Activated CD8-positive, alpha-beta memory T cell treated with anti-CD3 and anti-CD28 coated beads, Interleukin-2, amount 50 U/mL, for 24 hours (primary cell): ENCODE measurements around the gene SULT1A4.
"Not testable (repeated sequence)": the region's sequence is repeated elsewhere in the genome, so short reads cannot be mapped to it uniquely, and the experiment has no call there.

ENCODE experiments used
- DNase-seq: peaks from one replicate; pipeline ENCODE4 v3.0.0-alpha.2; 2020; ENCODE audit errors: extremely low read depth

The SULT1A4 gene

GRCh38 chr16:29459706-29460646, at the start of gene SULT1A4:
Gene SULT1A4 (plus strand): TSS chr16:29459913. CDS start chr16:29461386, 1,473 bp downstream.
- DNase-seq = not testable (repeated sequence)

GRCh38 chr16:29423587-29423986, 36.1 kb upstream of the SULT1A4 start:
- not testable (repeated sequence) for DNase-seq

- DNase-seq = not testable (repeated sequence)
Measured at GRCh38 chr16:29425390-29425789, 34.3 kb upstream of the SULT1A4 start.

- DNase-seq = not testable (repeated sequence)
Measured at GRCh38 chr16:29453754-29454153, 6.0 kb upstream of the SULT1A4 start.

- DNase-seq = not testable (repeated sequence)
Measured at GRCh38 chr16:29454269-29454668, 5.4 kb upstream of the SULT1A4 start, which contains the start of the genes BOLA2 and SLX1B. Gene BOLA2 (minus strand): TSS chr16:29454351. CDS start chr16:29454253, 98 bp downstream. Gene SLX1B (plus strand): TSS chr16:29454533.

GRCh38 chr16:29454828-29455227, 4.9 kb upstream of the SULT1A4 start:
- not testable (repeated sequence) for DNase-seq

- DNase-seq = not testable (repeated sequence)
Measured at GRCh38 chr16:29457660-29458059, 2.1 kb upstream of the SULT1A4 start.

GRCh38 chr16:29460647-29461030, 926 bp downstream of the SULT1A4 start:
- DNase-seq = not testable (repeated sequence)

- not testable (repeated sequence) for DNase-seq
Measured at GRCh38 chr16:29465985-29466824, 6.5 kb downstream of the SULT1A4 start.

- DNase-seq = not testable (repeated sequence)
Measured at GRCh38 chr16:29466904-29467303, 7.2 kb downstream of the SULT1A4 start.

GRCh38 chr16:29467654-29468366, 8.1 kb downstream of the SULT1A4 start:
- DNase-seq = not testable (repeated sequence)

GRCh38 chr16:29469660-29470059, 9.9 kb downstream of the SULT1A4 start:
- not testable (repeated sequence) for DNase-seq

- not testable (repeated sequence) for DNase-seq
Measured at GRCh38 chr16:29472065-29472464, 12.4 kb downstream of the SULT1A4 start.

GRCh38 chr16:29482276-29482675, 22.6 kb downstream of the SULT1A4 start:
- DNase-seq = not testable (repeated sequence)

- DNase-seq = not testable (repeated sequence)
Measured at GRCh38 chr16:29506308-29506707, 46.6 kb downstream of the SULT1A4 start, which contains the start of gene NPIPB12. Gene NPIPB12 (minus strand): TSS chr16:29506408.
